ENCODE results near the gene TANGO2.

DNA sequence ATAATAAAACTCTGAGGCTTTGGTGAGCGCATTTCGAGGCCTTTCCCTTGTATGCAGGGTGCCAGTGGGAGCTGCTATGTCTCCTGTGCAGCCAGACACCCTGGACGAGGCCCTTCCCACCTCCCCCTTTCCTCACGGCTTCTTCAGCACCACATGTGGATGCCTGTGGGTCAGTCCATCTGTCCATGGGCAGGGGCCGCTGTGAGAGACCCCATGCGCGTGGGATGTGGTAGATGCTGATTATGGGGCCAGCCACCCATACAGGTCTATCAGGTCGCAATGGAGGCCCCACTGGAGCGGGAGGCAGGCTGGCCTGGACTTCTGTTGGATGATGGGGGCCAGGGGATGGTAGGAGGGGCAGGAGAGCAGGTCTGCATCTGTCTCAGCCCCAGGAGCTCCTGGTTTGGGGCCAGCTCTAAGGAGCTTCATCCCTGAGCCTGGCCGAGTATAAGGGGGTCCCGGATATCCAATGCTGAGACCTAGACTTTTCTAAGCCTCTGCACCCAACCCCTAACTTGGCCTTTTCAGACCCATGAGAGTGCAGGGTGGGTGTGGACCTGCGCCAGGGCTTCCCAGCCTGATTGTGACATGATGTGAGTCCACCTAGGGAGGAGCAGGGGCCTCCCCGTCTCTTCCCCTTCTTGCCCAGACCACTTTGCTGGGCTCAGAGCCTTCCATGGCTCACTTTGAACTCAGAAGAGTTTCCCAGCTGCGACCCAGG, 45.1 kb downstream of the TANGO2 start:
- TF ChIP-seq POLR2AphosphoS5 (IDR thresholded peaks at IDR 0.05; ENCODE audit: low read depth, low read length) = no peak
- TF ChIP-seq, protein P1, sequence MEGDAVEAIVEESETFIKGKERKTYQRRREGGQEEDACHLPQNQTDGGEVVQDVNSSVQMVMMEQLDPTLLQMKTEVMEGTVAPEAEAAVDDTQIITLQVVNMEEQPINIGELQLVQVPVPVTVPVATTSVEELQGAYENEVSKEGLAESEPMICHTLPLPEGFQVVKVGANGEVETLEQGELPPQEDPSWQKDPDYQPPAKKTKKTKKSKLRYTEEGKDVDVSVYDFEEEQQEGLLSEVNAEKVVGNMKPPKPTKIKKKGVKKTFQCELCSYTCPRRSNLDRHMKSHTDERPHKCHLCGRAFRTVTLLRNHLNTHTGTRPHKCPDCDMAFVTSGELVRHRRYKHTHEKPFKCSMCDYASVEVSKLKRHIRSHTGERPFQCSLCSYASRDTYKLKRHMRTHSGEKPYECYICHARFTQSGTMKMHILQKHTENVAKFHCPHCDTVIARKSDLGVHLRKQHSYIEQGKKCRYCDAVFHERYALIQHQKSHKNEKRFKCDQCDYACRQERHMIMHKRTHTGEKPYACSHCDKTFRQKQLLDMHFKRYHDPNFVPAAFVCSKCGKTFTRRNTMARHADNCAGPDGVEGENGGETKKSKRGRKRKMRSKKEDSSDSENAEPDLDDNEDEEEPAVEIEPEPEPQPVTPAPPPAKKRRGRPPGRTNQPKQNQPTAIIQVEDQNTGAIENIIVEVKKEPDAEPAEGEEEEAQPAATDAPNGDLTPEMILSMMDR (IDR thresholded peaks at IDR 0.05) = no peak
